SU-DHL-6 (cell line): Measurements from ENCODE around the gene SUPT4H1.

ENCODE experiments used
- CTCF ChIP-seq: fragments of 200-600 bp; sonication (generic); IDR thresholded peaks from one replicate; pipeline ENCODE4 v1.5.1; 2017; ENCODE audit warnings: antibody characterized with exemption, mild to moderate bottlenecking, low read length, moderate library complexity; ENCODE audit not compliant: insufficient read depth, poor library complexity, severe bottlenecking
- EZH2phosphoT487 ChIP-seq: fragments of 200-600 bp; sonication (generic), shearing (Covaris generic); conservative IDR thresholded peaks from 2 replicates; pipeline ENCODE4 v1.6.1; 2018; ENCODE audit warnings: mild to moderate bottlenecking, antibody characterized with exemption, low read length, moderate library complexity, mixed read lengths

GRCh38 chr17:58390884-58391283 is 38.9 kb upstream of the SUPT4H1 start:
- TF ChIP-seq CTCF = no peak
- TF ChIP-seq EZH2phosphoT487 = no peak
